GM19099 (cell line): ENCODE results near the gene OPCML.

Experiments
- POLR2A ChIP-seq: IDR thresholded peaks from 3 replicates; pipeline ENCODE4 v1.6.1; 2011; ENCODE audit warnings: low read depth; ENCODE audit not compliant: insufficient read length; ENCODE audit errors: extremely low read depth

The OPCML gene

GRCh38 chr11:133520707-133521106 lies 11.6 kb downstream of the OPCML start:
- no peak for TF ChIP-seq POLR2A

GRCh38 chr11:133519560-133519959 lies 12.7 kb downstream of the OPCML start:
- TF ChIP-seq POLR2A = no peak

GRCh38 chr11:133518702-133519264 lies 13.5 kb downstream of the OPCML start:
- TF ChIP-seq POLR2A = no peak

GRCh38 chr11:133516845-133517244 lies 15.5 kb downstream of the OPCML start:
- no peak for TF ChIP-seq POLR2A

GRCh38 chr11:133515107-133515506 lies 17.2 kb downstream of the OPCML start:
- no peak for TF ChIP-seq POLR2A

GRCh38 chr11:133509924-133510697 lies 22.2 kb downstream of the OPCML start:
- no peak for TF ChIP-seq POLR2A

- TF ChIP-seq POLR2A = no peak
These were observed 23.8 kb downstream of the OPCML start for GRCh38 chr11:133508468-133508867.

GRCh38 chr11:133507185-133507584 lies 25.1 kb downstream of the OPCML start:
- TF ChIP-seq POLR2A = no peak

- no peak for TF ChIP-seq POLR2A
These were observed 25.7 kb downstream of the OPCML start for GRCh38 chr11:133506551-133507094.

GRCh38 chr11:133506023-133506422 lies 26.3 kb downstream of the OPCML start:
- no peak for TF ChIP-seq POLR2A

GRCh38 chr11:133504906-133505305 lies 27.4 kb downstream of the OPCML start:
- TF ChIP-seq POLR2A = no peak

GRCh38 chr11:133503776-133504175 lies 28.5 kb downstream of the OPCML start:
- no peak for TF ChIP-seq POLR2A

- TF ChIP-seq POLR2A = no peak
These were observed 29.1 kb downstream of the OPCML start for GRCh38 chr11:133503236-133503635.

GRCh38 chr11:133501643-133502539 lies 30.4 kb downstream of the OPCML start:
- no peak for TF ChIP-seq POLR2A

GRCh38 chr11:133500936-133501335 lies 31.4 kb downstream of the OPCML start:
- no peak for TF ChIP-seq POLR2A
